DMS53 treated with DMSO at 0.1 percent for 48 hours (cell line): Measurements from ENCODE around the gene SCUBE3.

ENCODE experiments used
- DNase-seq: peaks from one replicate; lab custom pipeline; 2025; ENCODE audit not compliant: unreplicated experiment; lab: John Stamatoyannopoulos, UW

SCUBE3 gene

GRCh38 chr6:35209081-35209480 is 4.7 kb upstream of the SCUBE3 start:
- no peak for DNase-seq

GRCh38 chr6:35209622-35210247 is 4.0 kb upstream of the SCUBE3 start:
- no peak for DNase-seq

- DNase-seq: no peak
Observed at GRCh38 chr6:35213298-35213791, 411 bp upstream of the SCUBE3 start.

GRCh38 chr6:35214869-35215664 is 1.3 kb downstream of the SCUBE3 start:
- no peak for DNase-seq

- DNase-seq: no peak
Observed at GRCh38 chr6:35215665-35216411, 2.1 kb downstream of the SCUBE3 start.

- DNase-seq: no peak
Observed at GRCh38 chr6:35216412-35216732, 2.6 kb downstream of the SCUBE3 start.

- no peak for DNase-seq
Observed at GRCh38 chr6:35216851-35217811, 3.4 kb downstream of the SCUBE3 start.

- DNase-seq: no peak
Observed at GRCh38 chr6:35218021-35218420, 4.3 kb downstream of the SCUBE3 start.

- DNase-seq: no peak
Observed at GRCh38 chr6:35218456-35218855, 4.7 kb downstream of the SCUBE3 start.

GRCh38 chr6:35219683-35220326 is 6.0 kb downstream of the SCUBE3 start:
- no peak for DNase-seq

GRCh38 chr6:35220711-35221110 is 7.0 kb downstream of the SCUBE3 start:
- no peak for DNase-seq

GRCh38 chr6:35223396-35223795 is 9.6 kb downstream of the SCUBE3 start:
- no peak for DNase-seq

GRCh38 chr6:35224720-35225119 is 11.0 kb downstream of the SCUBE3 start:
- no peak for DNase-seq

GRCh38 chr6:35228481-35228880 is 14.7 kb downstream of the SCUBE3 start:
- DNase-seq: no peak

GRCh38 chr6:35229304-35229703 is 15.5 kb downstream of the SCUBE3 start:
- no peak for DNase-seq

- DNase-seq: no peak
Observed at GRCh38 chr6:35230498-35230897, 16.7 kb downstream of the SCUBE3 start.

- no peak for DNase-seq
Observed at GRCh38 chr6:35230950-35231349, 17.2 kb downstream of the SCUBE3 start.

- no peak for DNase-seq
Observed at GRCh38 chr6:35231563-35231962, 17.8 kb downstream of the SCUBE3 start.

- no peak for DNase-seq
Observed at GRCh38 chr6:35234901-35235300, 21.1 kb downstream of the SCUBE3 start.

GRCh38 chr6:35236223-35236622 is 22.5 kb downstream of the SCUBE3 start:
- no peak for DNase-seq
